Pancreas (tissue), 10 donors: ENCODE results near the gene IP6K1. TPM values are rescaled to one million over a fixed set of nuclear protein-coding genes. Genes with fewer than 3 reads are reported as not detected.
"Not testable (repeated sequence)": the region's sequence is repeated elsewhere in the genome, so short reads cannot be mapped to it uniquely, and the experiment has no call there.

ENCODE experiments used
- ATAC-seq, 4 donors: fragments of 200-7000 bp; cut with Tn5 transposase; one replicate each; pipeline versions ENCODE4 v1.8.0 to v1.9.1; 2020; ENCODE audit warnings: mild to moderate bottlenecking in 4 of 4, moderate library complexity in 4 of 4
- DNase-seq, 6 donors: peaks; one replicate each; pipeline ENCODE4 v3.0.0-alpha.2; 2020
- FAIRE-seq: peaks from 2 replicates; lab custom pipeline; 2012; peaks lifted over from hg19 to GRCh38; lab: Jason Lieb, UNC
- H3K27ac ChIP-seq, 4 donors: fragments of 200-600 bp; sonication (generic); 1 replicate in 3 of 4; 2 replicates in 1 of 4; pipeline versions ENCODE4 v1.5.0 to v1.8.0; 2020
- H3K27me3 ChIP-seq, 4 donors: fragments of 200-600 bp; one replicate each; pipeline ENCODE4 v1.8.0; 2021
- H3K36me3 ChIP-seq, 3 donors: fragments of 200-600 bp; sonication (generic) in 1 of 3; one replicate each; pipeline versions ENCODE4 v1.5.0 to v1.8.0; 2020 to 2021
- H3K4me1 ChIP-seq, 3 donors: fragments of 200-600 bp; one replicate each; pipeline ENCODE4 v1.8.0; 2021
- H3K4me3 ChIP-seq, 4 donors: fragments of 200-600 bp; sonication (generic) in 2 of 4; one replicate each; pipeline versions ENCODE4 v1.5.0 to v1.8.0; 2020 to 2021
- H3K9me3 ChIP-seq, 4 donors: fragments of 200-600 bp; one replicate each; pipeline ENCODE4 v1.8.0; 2021
- WGBS, 2 donors: extraction: QIAGEN DNeasy Blood & Tissue Kit; methylation state at CpG; one replicate each; pipeline ENCODE4 v1.1.7; 2013; 5-methylcytosine and 5-hydroxymethylcytosine counted together
- intact Hi-C, 3 donors: fragments of 100-400 bp; cut with DNase I; formaldehyde crosslinking; loops; one replicate each; pipeline versions ENCODE4 v1.11.1 to v1.14.2; 2022
- polyA plus RNA-seq, 2 donors: library from polyadenylated mRNA; stranded (reverse); fragments of 200-250 nt; gene quantifications; one replicate each; pipeline ENCODE4 v1.2.3, GENCODE V29; 2013
- total RNA-seq, 6 donors: library from RNA; stranded (reverse); fragmentation: NEBNext Ultra II Directional in 4 of 6; extraction: Animal tissue kit (Norgen Biotek cat#: 25700) in 4 of 6; gene quantifications; one replicate each; pipeline versions ENCODE4 v1.2.1 to v1.2.4, GENCODE V29; 2021 to 2023
- TF ChIP-seq, protein P1 (sequence below), 4 donors: fragments of 200-600 bp; sonication (generic) in 3 of 4; IDR thresholded peaks; one replicate each; pipeline versions ENCODE4 v1.5.0 to v1.8.0; 2021; ENCODE audit warnings: antibody characterized with exemption in 4 of 4
- donor health status: healthy with polysubstance abuse.
- donor health status: DM: no; HTN: no; CAD: no; lungs with moderate emphysema.
- donor health status: DM: no; HTN: no; CAD: no.
- donor health status: control.
- donor health status: control.
- donor health status: Bipolar disorder and iron deficiency.
- donor health status: DM: yes; HTN: yes; CAD: no.
- donor health status: DM: no; HTN: no; CAD: no.
- donor health status: DM: no; HTN: no; CAD: no.
- donor health status: DM: yes; HTN: yes; CAD: no.

IP6K1 gene
- total and polyA plus RNA-seq, 8 donors = 11.2 to 28.5 (median 15.2) TPM

DNA sequence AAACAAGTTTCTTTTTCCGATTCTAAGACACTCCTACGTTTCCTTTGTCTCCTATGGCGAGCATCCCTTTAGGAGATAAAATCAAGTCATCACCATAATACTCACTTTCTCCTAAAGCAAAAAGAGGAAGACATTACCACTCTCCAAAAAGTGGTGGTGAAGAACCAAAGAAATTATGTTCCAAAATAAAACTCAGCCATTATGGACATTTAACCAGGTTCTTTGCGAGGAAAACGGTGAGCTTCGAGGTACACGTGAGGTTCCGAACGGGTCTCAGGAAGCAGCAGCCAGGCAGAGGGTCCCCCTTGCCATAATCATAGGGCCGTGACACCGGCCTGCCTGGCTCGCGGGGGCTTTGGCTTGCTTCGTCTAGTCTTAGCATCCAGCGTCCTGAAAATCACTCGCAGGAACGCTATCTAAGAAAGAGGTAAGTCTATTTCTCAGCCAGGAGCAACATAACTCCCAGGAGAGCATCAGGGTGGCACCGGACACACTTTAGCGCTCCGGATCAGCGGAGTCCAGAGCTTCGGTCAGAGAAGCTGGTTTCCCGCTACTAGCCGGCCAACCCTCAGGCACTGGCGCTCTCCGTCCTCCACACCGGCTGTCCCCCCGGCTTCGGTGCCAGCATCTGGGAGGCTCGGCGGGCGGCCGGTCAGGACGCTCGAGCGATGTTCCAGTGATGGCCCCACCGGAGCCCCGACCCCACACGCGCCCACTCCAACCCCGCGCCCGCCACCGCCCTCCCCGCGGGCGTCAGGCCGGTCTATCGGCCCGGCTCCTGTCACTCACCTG is 581 bp downstream of the IP6K1 start:
- Histone ChIP-seq H3K4me1 (peaks cover 0 to 13% (median 7%) of the 10 kb centered on the region in 3 donors), H3K9me3 (no peaks in the 10 kb centered on the region), H3K27me3 (no peaks in the 10 kb centered on the region), H3K27ac (peak overlapping the region; percentile 92 to 97 (median 95)), H3K36me3 (peaks cover 0 to 4% (median 0%) of the 10 kb centered on the region in 3 donors), H3K4me3 (peak overlapping the region; percentile 69 to 99 (median 94))
- DNase-seq = no peak
- no peak for FAIRE-seq
- 2% methylated on average over 46 to 50 of the region's 50 CpGs for WGBS, 2 donors
- ATAC-seq = peak; percentile 46 to 68 (median 61)
- TF ChIP-seq, protein P1, sequence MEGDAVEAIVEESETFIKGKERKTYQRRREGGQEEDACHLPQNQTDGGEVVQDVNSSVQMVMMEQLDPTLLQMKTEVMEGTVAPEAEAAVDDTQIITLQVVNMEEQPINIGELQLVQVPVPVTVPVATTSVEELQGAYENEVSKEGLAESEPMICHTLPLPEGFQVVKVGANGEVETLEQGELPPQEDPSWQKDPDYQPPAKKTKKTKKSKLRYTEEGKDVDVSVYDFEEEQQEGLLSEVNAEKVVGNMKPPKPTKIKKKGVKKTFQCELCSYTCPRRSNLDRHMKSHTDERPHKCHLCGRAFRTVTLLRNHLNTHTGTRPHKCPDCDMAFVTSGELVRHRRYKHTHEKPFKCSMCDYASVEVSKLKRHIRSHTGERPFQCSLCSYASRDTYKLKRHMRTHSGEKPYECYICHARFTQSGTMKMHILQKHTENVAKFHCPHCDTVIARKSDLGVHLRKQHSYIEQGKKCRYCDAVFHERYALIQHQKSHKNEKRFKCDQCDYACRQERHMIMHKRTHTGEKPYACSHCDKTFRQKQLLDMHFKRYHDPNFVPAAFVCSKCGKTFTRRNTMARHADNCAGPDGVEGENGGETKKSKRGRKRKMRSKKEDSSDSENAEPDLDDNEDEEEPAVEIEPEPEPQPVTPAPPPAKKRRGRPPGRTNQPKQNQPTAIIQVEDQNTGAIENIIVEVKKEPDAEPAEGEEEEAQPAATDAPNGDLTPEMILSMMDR (IDR thresholded peaks at IDR 0.05) = no peak
- intact Hi-C loops = no loop called here

DNA sequence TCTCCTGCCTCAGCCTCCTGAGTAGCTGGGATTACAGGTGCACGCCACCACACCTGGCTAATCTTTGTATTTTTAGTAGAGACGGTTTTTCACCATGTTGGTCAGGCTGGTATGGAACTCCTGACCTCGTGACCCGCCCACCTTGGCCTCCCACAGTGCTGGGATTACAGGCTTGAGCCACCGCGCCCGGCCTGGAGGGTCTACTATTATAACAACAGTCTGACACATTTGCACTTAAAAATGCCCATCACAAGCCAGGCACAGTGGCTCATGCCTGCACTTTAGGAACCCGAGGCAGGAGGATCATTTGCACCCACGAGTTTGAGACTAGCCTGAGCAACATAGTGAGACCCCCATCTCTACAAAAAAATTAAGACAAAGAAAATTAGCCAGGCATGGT is 4.1 kb downstream of the IP6K1 start:
- intact Hi-C loops, H3K36me3 ChIP-seq, FAIRE-seq, ATAC-seq, H3K4me3 ChIP-seq, H3K9me3 ChIP-seq, H3K27me3 ChIP-seq, H3K27ac ChIP-seq: not testable (repeated sequence)
- peaks cover 0 to 17% (median 7%) of the 10 kb centered on the region in 3 donors for H3K4me1 ChIP-seq
- WGBS, 2 donors = 95 to 99% methylated on average over 9 of the region's 9 CpGs
- peak in 1 of 6 donors; percentile 21 for DNase-seq

DNA sequence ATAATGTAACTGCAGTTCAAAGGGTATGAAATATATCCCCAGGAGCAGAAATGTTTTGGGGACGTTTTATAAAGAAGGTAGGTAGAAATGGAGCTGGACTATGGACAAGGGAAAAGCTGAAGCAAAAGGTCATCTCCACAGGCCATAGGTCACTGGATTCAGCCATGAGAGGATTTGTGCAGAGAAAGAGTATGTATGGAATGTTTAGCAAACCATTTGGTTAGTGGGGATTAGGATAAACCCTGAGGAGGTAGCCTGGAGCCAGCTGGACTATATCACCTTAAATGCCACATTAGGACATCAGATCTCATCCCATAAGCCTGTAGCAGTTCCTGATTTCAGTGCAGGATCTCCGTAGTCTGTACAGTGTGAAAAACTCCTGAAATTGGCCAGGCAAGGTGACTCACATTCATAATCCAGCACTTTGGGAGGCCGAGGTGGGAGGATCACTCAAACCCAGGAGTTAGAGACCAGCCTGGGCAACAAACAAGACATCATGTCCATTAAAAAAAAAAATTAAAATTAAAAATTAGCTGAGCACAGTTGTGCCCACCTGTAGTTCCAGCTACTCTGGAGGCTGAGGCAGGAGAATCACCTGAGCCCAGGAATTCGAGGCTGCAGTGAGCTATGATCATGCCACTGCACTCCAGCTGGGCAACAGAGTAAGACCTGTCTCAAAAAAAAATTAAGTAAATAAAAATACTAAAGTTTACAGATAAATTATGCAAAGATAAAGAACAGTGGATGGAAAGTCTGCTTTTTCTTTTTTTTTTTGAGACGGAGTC is 4.7 kb downstream of the IP6K1 start:
- no peaks in the 10 kb centered on the region for H3K27me3 ChIP-seq
- no peak overlapping the region for H3K4me3 ChIP-seq
- peaks cover 0 to 4% (median 0%) of the 10 kb centered on the region in 3 donors for H3K36me3 ChIP-seq
- peaks cover 0 to 12% (median 7%) of the 10 kb centered on the region in 3 donors for H3K4me1 ChIP-seq
- intact Hi-C loops = no loop called here
- no peak overlapping the region for H3K27ac ChIP-seq
- 79 to 94% methylated on average over 5 of the region's 5 CpGs for whole genome bisulfite sequencing, 2 donors
- DNase-seq (no peak), ATAC-seq (no peak), FAIRE-seq (no peak)
- TF ChIP-seq, protein P1 (IDR thresholded peaks at IDR 0.05) = no peak
- H3K9me3 ChIP-seq = no peaks in the 10 kb centered on the region

DNA sequence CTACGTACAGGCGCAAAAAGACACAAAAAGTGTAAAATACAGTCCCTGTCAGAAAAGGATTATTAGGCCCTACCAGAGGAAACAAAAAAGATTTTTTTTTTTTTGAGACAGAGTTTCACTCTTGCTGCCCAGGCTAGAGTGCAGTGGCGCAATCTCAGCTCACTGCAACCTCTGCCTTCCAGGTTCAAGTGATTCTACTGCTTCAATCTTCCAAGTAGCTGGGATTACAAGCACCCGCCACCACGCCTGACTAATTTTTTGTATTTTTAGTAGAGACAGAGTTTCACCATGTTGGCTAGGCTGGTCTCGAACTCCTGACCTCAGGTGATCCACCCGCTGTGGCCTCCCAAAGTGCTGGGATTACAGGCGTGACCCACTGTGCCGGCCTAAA is 5.4 kb downstream of the IP6K1 start:
- H3K9me3 ChIP-seq, FAIRE-seq, H3K27ac ChIP-seq, H3K36me3 ChIP-seq, intact Hi-C loops, H3K27me3 ChIP-seq, H3K4me3 ChIP-seq, ATAC-seq: not testable (repeated sequence)
- peak in 1 of 6 donors; percentile 12 for DNase-seq
- 91 to 94% methylated on average over 9 of the region's 9 CpGs for WGBS, 2 donors
- H3K4me1 ChIP-seq = peaks cover 0 to 12% (median 7%) of the 10 kb centered on the region in 3 donors

DNA sequence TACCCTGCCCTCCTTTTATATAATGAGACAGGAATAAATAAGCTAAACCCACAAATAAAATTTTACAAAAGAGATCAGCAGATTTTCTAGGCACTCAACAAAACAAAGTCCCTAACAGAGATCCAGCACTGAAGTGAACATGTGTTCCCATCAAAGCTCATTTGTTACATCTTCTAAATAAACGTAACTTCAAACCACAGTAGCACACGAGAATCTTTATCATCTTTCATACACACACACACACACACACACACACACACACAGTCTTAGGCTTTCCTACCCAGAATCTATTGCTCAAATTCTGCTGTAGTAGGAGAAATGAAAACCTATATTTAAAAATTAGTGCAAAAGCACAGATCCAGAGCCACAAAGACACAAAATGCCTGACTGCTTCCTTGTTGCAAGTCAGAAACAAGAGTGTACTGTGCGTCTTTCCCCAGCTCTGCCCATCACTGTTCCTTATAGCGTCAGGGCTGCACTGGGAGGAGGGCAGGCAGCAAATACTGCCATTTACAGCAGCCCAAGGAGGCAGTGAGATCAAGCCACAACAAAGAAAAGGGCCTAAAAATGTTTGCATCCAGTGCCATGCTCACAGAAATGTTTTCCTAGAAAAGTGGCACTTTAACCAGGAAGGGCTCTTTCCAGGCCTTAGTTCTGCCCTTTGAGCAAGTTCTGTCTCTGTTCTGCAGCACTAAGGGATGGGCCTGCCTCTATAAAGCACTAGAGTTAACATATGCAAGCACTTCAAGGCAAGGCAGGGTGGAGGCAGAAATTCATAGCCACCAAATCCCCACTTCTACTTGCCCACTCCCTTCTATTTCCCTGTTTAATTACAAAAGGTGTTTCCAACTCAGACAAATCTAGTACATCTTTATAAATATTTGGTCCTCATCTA is 6.0 kb downstream of the IP6K1 start:
- 60 to 69% methylated on average over 4 of the region's 4 CpGs for WGBS, 2 donors
- Histone ChIP-seq H3K4me3 (no peak overlapping the region), H3K36me3 (peaks cover 0 to 4% (median 0%) of the 10 kb centered on the region in 3 donors), H3K27me3 (no peaks in the 10 kb centered on the region), H3K9me3 (no peaks in the 10 kb centered on the region), H3K27ac (no peak overlapping the region), H3K4me1 (peaks cover 0 to 11% (median 6%) of the 10 kb centered on the region in 3 donors)
- ATAC-seq = no peak
- TF ChIP-seq, protein P1 (IDR thresholded peaks at IDR 0.05) = no peak
- no peak for FAIRE-seq
- intact Hi-C loops = no loop called here
- DNase-seq = no peak
